Epithelial cell of proximal tubule (primary cell): Measurements from ENCODE around the gene KRT3. TPM values are rescaled to one million over a fixed set of nuclear protein-coding genes. Genes with fewer than 3 reads are reported as not detected.

Source experiments
- DNase-seq: peaks from one replicate; pipeline ENCODE4 v3.0.0-alpha.2; 2011; ENCODE audit warnings: low read depth
- H3K4me3 ChIP-seq: 2 replicates; pipeline ENCODE4 v1.5.1; 2011; ENCODE audit warnings: low read depth, mild to moderate bottlenecking, low read length
- CTCF ChIP-seq: conservative IDR thresholded peaks from 2 replicates; pipeline ENCODE4 v1.5.1; 2012; ENCODE audit warnings: low read depth, mild to moderate bottlenecking, low read length
- total RNA-seq: library from RNA; depleted of rRNA; stranded (reverse); fragments of >200 nt; gene quantifications from 2 replicates; pipeline ENCODE4 v1.2.3, GENCODE V29; 2015

KRT3 gene
- total RNA-seq, 1 donor from 2014 or later: 0.06 TPM

DNA sequence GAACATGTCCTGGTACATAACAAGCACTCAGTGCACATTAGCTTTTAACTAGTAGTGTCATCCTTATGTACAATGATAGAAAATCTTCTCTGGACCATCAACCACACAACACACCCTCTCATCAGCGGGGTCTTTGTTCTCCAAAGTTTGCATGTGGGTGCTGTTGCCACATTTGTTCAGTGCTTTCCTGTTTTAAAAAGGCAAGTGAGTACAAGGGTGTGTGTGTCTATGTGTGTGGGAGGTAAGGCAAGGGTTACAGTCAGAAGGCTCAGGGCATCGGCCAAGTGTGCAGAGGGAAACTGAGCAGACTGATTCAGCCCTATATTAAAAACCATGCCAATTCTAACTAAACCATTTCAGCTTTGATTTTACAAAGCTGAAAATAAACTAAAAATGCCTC is 36.7 kb downstream of the KRT3 start:
- no peak for DNase-seq
- TF ChIP-seq CTCF: no peak
- H3K4me3 ChIP-seq: no peak overlapping the region

DNA sequence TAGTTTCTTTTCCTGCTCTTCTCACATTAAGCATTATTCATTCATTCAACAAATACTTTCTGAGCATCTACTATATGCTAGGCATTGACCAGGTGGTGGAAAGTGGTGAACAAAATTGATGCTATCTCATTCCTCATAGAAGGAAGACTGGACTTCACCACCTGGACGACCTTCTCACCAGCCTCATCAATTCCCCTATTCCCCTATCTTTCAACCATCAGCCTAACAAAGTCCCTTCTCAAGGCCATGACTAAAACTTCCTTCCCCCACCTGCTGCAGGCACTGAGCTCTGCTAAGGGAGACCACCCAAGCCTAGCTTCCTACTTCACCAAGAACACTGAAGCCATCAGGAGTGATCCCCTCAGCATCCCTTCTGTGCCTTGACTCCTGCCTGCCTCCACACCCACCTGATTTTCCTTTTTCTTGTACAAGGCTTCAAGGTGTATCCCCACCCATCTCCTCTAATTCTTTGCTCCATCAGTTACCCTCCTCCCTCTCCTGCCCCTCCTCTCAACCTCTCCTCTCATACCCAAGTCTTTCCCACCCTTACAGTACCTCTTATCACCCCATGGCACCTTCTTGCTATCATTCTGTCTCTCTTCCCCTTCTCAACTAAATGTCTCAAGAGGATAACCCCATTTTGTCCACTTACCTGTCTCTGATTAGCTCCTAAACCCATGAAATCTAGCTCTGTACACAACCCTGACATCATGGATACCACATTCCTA is 38.3 kb downstream of the KRT3 start:
- TF ChIP-seq CTCF: no peak
- no peak for DNase-seq

GRCh38 chr12:52756281-52756960 is 39.5 kb downstream of the KRT3 start:
- DNase-seq: no peak
- TF ChIP-seq CTCF: no peak
- H3K4me3 ChIP-seq: no peak overlapping the region

More for the DNA sequence above, 38.3 kb downstream of the KRT3 start:
- no peak overlapping the region for H3K4me3 ChIP-seq

DNA sequence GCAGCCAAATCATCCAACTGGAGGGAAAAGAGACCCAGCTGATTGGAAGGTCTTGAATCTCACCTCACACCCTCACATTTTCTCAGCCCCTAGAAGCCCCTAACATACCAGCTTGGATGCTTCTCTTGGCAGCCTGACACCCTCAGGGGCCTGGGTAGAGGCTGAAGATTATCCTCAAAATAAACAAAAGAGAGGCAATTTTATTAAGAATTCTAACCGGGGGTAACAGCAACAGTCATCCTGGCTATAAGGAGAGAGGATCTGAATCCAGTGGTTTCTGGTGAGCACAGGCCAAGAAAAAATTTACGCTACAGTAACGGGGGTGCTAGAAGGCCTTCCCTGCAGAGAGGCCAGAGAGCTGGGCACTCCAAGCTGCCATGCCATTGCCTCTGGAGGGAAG is 40.4 kb downstream of the KRT3 start:
- no peak for DNase-seq
- TF ChIP-seq CTCF: no peak
- no peak overlapping the region for H3K4me3 ChIP-seq

DNA sequence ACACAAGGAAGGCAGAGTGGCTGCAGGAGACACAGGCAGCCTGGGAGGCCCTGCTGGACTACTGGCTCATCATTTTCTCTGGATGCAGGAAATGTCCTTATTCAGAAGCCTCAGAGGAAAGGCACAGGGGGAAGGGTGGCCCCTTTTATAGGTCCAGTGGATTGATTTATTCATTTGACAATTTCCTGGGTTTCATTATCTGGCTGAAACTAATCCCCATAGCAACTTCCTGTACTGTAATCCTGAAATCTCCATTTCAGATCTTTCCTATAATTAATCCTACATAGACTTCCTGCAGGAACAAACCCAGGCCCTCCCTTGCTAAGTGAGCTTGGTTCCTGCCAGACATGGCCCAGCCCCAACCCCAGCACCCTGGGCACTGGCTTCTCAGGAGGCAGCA is 41.8 kb downstream of the KRT3 start:
- no peak overlapping the region for H3K4me3 ChIP-seq
- DNase-seq: no peak
- TF ChIP-seq CTCF: no peak

DNA sequence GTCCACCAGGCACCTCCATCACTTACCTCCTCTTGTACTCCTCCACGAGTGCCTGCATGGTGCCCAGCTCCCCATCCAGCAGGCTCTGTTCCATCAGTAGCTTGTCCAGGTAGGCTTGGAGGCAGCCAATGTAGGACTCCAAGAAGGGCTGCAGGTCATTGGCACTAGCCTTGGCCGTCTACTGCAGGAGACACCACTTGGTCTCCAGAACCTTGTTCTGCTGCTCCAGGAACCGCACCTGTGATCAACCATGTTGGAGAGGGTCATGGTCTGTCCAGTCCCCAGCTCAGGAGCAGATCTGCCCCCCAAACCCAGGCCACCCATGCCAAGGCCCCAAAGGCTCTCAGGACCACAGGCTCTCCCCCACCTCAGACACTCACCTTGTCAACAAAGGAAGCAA is 42.6 kb downstream of the KRT3 start:
- no peak for DNase-seq
- TF ChIP-seq CTCF: no peak

GRCh38 chr12:52752516-52752915 is 43.4 kb downstream of the KRT3 start:
- TF ChIP-seq CTCF: no peak
- DNase-seq: no peak
- H3K4me3 ChIP-seq: no peak overlapping the region

More for the DNA sequence above, 42.6 kb downstream of the KRT3 start:
- H3K4me3 ChIP-seq: no peak overlapping the region
